Activated CD4-positive, alpha-beta T cell treated with anti-CD3 and anti-CD28 coated beads for 48 hours (primary cell): ENCODE data around the gene MAX.
"Not testable (repeated sequence)": the region's sequence is repeated elsewhere in the genome, so short reads cannot be mapped to it uniquely, and the experiment has no call there.

Experiments used
- DNase-seq: peaks from one replicate; pipeline ENCODE4 v3.0.0-alpha.2; 2020

MAX gene

DNA sequence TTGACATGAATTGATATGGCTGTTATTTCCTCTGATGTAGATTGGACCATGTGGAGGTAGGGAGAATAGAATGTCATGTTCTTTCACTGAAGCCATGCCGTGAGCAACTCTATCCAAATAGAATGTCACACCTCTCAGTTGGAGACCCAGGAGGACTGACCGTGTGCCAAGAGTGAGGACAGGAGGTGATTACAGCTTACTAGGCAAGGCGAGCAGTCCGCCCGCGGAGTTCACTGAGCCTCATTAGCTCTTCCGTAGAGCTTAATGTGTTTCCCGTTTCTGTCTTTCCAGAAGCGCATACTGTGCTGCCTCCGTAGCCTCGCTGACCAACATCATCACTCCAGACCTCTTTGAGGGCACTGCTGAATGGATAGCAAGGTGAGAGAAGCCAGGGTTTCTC, 70.0 kb downstream of the MAX start:
- no peak for DNase-seq

DNA sequence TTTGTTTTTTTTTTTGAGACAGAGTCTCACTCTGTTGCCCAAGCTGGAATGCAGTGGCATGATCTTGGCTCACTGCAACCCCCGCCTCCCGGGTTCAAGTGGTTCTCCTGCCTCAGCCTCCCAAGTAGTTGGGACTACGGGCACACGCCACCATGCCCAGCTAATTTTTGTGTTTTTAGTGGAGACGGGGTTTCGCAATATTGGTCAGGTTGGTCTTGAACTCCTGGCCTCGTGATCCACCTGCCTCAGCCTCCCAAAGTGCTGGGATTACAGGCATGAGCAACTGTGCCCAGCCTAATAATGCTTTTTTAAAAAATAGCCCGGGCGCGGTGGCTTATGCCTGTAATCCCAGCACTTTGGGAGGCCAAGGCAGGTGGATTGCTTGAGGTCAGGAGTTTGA, 71.0 kb downstream of the MAX start:
- DNase-seq: not testable (repeated sequence)

DNA sequence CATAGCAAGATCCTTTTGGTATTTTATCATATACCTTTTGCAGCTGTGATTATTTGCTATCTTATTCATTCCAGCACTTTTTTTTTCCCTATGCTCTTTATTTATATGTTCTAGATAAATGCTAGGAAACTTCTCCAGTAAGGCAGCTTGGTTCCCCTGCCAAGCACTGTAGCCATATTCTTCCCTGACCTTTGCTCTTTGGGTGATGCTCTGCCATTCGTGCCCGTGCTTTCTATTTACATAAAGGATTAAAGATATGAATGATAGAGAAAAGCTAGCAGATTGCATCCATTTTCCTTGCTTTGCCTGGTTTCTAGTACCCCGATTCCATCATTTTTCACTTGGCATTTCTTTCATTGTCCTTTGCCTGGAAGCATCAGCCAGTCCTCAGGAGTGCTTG, 73.4 kb downstream of the MAX start:
- DNase-seq: no peak

DNA sequence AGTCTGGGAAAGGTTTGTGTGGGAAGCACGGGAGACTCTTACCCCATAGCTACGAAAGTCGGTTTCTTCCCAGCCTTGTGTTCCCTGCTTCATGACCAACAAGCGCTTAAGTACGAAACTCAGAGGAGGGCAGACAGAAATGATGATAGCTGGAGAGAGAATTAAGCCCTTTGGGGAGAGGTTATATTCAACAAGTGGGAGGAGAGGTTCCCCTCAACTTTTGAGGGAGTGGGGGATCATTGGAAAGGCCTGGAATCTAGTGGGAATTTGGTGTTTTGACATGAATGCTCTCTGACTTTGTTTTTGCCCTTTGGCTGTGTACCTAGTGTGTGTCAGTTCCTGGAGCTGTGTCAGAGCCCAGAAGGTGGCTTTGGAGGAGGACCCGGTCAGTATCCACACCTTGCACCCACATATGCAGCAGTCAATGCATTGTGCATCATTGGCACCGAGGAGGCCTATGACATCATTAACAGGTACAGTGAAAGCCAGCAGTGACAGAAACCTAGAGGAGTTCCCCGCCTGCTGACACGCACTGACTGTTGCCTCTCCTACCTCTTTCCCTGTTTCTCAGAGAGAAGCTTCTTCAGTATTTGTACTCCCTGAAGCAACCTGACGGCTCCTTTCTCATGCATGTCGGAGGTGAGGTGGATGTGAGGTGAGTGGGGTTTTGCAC, 75.1 kb downstream of the MAX start:
- no peak for DNase-seq

DNA sequence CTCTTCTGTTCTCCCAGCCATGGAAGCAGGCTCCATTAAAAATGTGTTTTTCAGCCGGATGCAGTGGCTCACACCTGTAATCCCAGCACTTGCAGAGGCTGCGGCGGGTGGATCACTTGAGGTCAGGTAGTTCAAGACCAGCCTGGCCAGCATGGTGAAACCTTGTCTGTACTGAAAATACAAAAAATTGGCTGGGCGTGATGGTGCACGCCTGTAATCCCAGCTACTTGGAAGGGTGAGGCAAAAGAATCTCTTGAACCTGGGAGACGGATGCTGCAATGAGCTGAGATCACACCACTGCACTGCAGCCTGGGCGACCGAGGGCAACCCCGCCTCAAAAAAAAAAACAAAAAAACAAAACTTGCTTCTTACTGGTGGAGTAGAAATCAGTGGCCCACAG, 75.8 kb downstream of the MAX start:
- DNase-seq: no peak

DNA sequence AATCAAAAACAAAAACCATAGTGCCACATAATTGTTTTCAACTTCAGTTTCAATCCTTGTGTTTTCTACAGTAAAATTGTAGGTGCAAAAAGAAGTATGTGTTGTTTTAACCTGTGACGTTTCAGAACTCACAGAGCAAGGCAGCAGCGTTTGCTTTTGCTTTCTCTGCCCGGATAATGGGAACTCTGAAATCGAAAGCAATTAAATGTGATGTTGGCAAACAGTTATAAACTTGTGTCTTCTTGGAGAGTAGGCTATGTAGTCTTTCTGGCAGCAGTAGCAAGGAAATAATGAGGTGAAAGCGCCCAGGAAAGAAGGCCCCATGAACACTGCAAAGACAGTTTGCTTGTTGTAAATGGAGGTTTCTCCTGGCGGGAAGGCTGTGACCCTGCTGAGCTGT, 76.5 kb downstream of the MAX start:
- no peak for DNase-seq
